GM23338 (cell line): Measurements from ENCODE around the gene DMRT2. TPM values are rescaled to one million over a fixed set of nuclear protein-coding genes. Genes with fewer than 3 reads are reported as not detected.

Experiments used
- ATAC-seq: fragments of 200-7000 bp; cut with Tn5 transposase; 3 replicates; pipeline ENCODE4 v1.9.1; 2020
- DNase-seq: peaks from one replicate; pipeline ENCODE4 v3.0.0-alpha.2; 2015; ENCODE audit warnings: low spot score
- H2AFZ ChIP-seq: fragments of 200-600 bp; sonication (generic); 2 replicates; pipeline ENCODE4 v1.8.0; 2016; ENCODE audit warnings: antibody characterized with exemption, mild to moderate bottlenecking, moderate library complexity
- H3F3A ChIP-seq: fragments of 200-600 bp; sonication (generic); replicated peaks from 2 replicates; pipeline ENCODE4 v1.8.0; 2017; ENCODE audit warnings: antibody characterized with exemption, mixed run types, low read depth
- H3K27ac ChIP-seq: fragments of 200-600 bp; sonication (generic); 2 replicates; pipeline ENCODE4 v1.6.1; 2016; ENCODE audit warnings: low read depth
- H3K27me3 ChIP-seq: fragments of 200-600 bp; sonication (generic); 2 replicates; pipeline ENCODE4 v1.8.0; 2016; ENCODE audit warnings: mild to moderate bottlenecking, mixed run types, moderate library complexity; ENCODE audit not compliant: insufficient read depth
- H3K36me3 ChIP-seq: fragments of 200-600 bp; sonication (generic); 2 replicates; pipeline ENCODE4 v1.8.0; 2016; ENCODE audit warnings: mild to moderate bottlenecking; ENCODE audit not compliant: insufficient read depth
- H3K4me1 ChIP-seq: fragments of 200-600 bp; sonication (generic); 2 replicates; pipeline ENCODE4 v1.8.0; 2016; ENCODE audit warnings: mild to moderate bottlenecking, moderate library complexity; ENCODE audit not compliant: insufficient read depth
- H3K4me2 ChIP-seq: fragments of 200-600 bp; sonication (generic); 2 replicates; pipeline ENCODE4 v1.7.1; 2017; ENCODE audit warnings: mixed run types
- H3K4me3 ChIP-seq: fragments of 200-600 bp; sonication (generic); 2 replicates; pipeline ENCODE4 v1.6.1; 2016; ENCODE audit warnings: mixed run types
- H3K79me2 ChIP-seq: fragments of 200-600 bp; sonication (generic); replicated peaks from 2 replicates; pipeline ENCODE4 v1.8.0; 2017; ENCODE audit warnings: mild to moderate bottlenecking; ENCODE audit not compliant: insufficient read depth
- H3K9me2 ChIP-seq: fragments of 200-600 bp; sonication (generic); 2 replicates; pipeline ENCODE4 v1.8.0; 2017; ENCODE audit not compliant: insufficient read depth
- H4K20me1 ChIP-seq: fragments of 200-600 bp; sonication (generic); replicated peaks from 2 replicates; pipeline ENCODE4 v1.8.0; 2017; ENCODE audit warnings: mild to moderate bottlenecking; ENCODE audit not compliant: insufficient read depth
- H3K27ac Mint-ChIP-seq: 2 replicates; pipeline ENCODE4 v1.8.0; 2020; ENCODE audit warnings: inconsistent platforms, mild to moderate bottlenecking, moderate library complexity, mixed read lengths
- H3K27me3 Mint-ChIP-seq: 3 replicates; pipeline ENCODE4 v1.8.0; 2022; ENCODE audit warnings: low read depth, mild to moderate bottlenecking, moderate library complexity, mixed read lengths, inconsistent platforms; ENCODE audit not compliant: insufficient read depth, poor library complexity
- H3K36me3 Mint-ChIP-seq: 3 replicates; pipeline ENCODE4 v1.8.0; 2021; ENCODE audit warnings: low read depth, mild to moderate bottlenecking, inconsistent platforms, moderate library complexity, mixed read lengths
- H3K4me1 Mint-ChIP-seq: 3 replicates; pipeline ENCODE4 v1.8.0; 2020; ENCODE audit warnings: mild to moderate bottlenecking, inconsistent platforms, mixed read lengths
- H3K4me3 Mint-ChIP-seq: 3 replicates; pipeline ENCODE4 v1.8.0; 2021; ENCODE audit warnings: moderate library complexity, mild to moderate bottlenecking, inconsistent platforms, mixed read lengths
- H3K9me3 Mint-ChIP-seq: 3 replicates; pipeline ENCODE4 v1.8.0; 2020; ENCODE audit warnings: moderate library complexity, mild to moderate bottlenecking, inconsistent platforms, mixed read lengths
- CREB1 ChIP-seq: fragments of 250-450 bp; sonication (Bioruptor Pico); IDR thresholded peaks from 2 replicates; pipeline ENCODE4 v1.5.0; 2020; ENCODE audit warnings: low read depth, mild to moderate bottlenecking, moderate library complexity
- EZH2 ChIP-seq: fragments of 200-600 bp; sonication (generic); IDR thresholded peaks from one replicate; pipeline ENCODE4 v1.8.0; 2017; ENCODE audit warnings: antibody characterized with exemption, mild to moderate bottlenecking, low read depth; ENCODE audit not compliant: unreplicated experiment
- JUNB ChIP-seq: IDR thresholded peaks from one replicate; pipeline ENCODE4 v1.6.1; 2016; ENCODE audit warnings: antibody characterized with exemption; ENCODE audit not compliant: unreplicated experiment
- NANOG ChIP-seq: IDR thresholded peaks from 2 replicates; pipeline ENCODE4 v1.6.1; 2016; ENCODE audit warnings: antibody characterized with exemption, borderline replicate concordance
- STAT1 ChIP-seq: IDR thresholded peaks from one replicate; pipeline ENCODE4 v1.6.1; 2016; ENCODE audit warnings: antibody characterized with exemption; ENCODE audit not compliant: unreplicated experiment
- ZNF331 ChIP-seq: fragments of 250-450 bp; sonication (Bioruptor Pico); IDR thresholded peaks from 2 replicates; pipeline ENCODE4 v1.5.0; 2020; ENCODE audit warnings: low read depth, mild to moderate bottlenecking, moderate library complexity
- polyA plus RNA-seq: library from polyadenylated mRNA; unstranded; fragments of >200 nt; fragmentation: Nextera tagmentation; extraction: Ambion mirVana; gene quantifications from 2 replicates; pipeline ENCODE4 v1.2.1, GENCODE V29; 2016
- total RNA-seq: library from RNA; depleted of rRNA; stranded (reverse); fragments of >200 nt; shearing (Covaris generic); gene quantifications from 2 replicates; pipeline ENCODE4 v1.2.3, GENCODE V29; 2014
- TF ChIP-seq, protein P1 (sequence below): IDR thresholded peaks from one replicate; pipeline ENCODE4 v1.6.1; 2018; ENCODE audit warnings: antibody characterized with exemption; ENCODE audit not compliant: unreplicated experiment
- TF ChIP-seq, protein P2 (sequence below): fragments of 250-450 bp; sonication (Bioruptor Pico); IDR thresholded peaks from 2 replicates; pipeline ENCODE4 v1.5.0; 2020; ENCODE audit warnings: mild to moderate bottlenecking, moderate library complexity
- TF ChIP-seq, protein P3 (sequence below), 2 experiments: fragments of 200-600 bp in 1 of 2; sonication (generic) in 1 of 2; conservative IDR thresholded peaks; 2 replicates each; pipeline versions ENCODE4 v1.5.1 to v1.6.1; 2016 to 2017; ENCODE audit warnings: antibody characterized with exemption in 2 of 2, low read depth in 2 of 2, mild to moderate bottlenecking in 2 of 2, moderate library complexity in 1 of 2

Gene DMRT2
- total and polyA plus RNA-seq, 2 experiments from 2014 or later, result not detected

DNA sequence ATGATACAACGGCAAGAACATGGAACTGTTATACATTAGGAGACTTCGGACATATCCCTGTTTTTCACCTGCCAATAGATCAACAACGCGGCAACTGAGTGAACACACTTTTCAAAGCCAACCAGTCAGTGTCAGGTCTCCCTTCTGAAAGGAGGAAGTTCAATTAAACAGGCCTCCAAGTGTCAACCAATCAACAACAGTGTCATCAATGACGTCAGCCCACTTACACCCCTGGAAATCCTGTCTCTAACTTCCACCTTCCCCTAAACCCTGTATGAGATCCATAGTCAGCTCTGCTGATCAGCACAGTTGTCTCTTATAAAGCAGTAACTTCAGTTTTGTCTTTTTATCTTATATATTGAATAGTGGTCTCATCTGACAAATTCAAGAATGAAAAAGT is 37.1 kb upstream of the DMRT2 start:
- H3K4me1 ChIP-seq, result peaks cover 3% of the 10 kb centered on the region
- H3F3A ChIP-seq, result no peaks in the 10 kb centered on the region
- H3K27ac ChIP-seq, result no peak overlapping the region
- no peak for DNase-seq
- peaks cover 2% of the 10 kb centered on the region for H3K27me3 Mint-ChIP-seq
- H3K27me3 ChIP-seq, result peaks cover 4% of the 10 kb centered on the region; the same call in 1 of the 2 replicates
- H4K20me1 ChIP-seq, result no peaks in the 10 kb centered on the region
- no peaks in the 10 kb centered on the region for H3K9me2 ChIP-seq
- peaks cover 2% of the 10 kb centered on the region; the same call in 2 of the 3 replicates for H3K4me1 Mint-ChIP-seq
- TF ChIP-seq STAT1 (no peak), CREB1 (CRISPR knock-in tag) (peak; percentile 39; the same call in 1 of the 2 replicates)
- no peak overlapping the region for H3K27ac Mint-ChIP-seq
- H3K79me2 ChIP-seq, result no peaks in the 10 kb centered on the region
- no peak overlapping the region for H3K4me3 ChIP-seq
- H3K36me3 Mint-ChIP-seq, result no peaks in the 10 kb centered on the region
- H3K36me3 ChIP-seq, result no peaks in the 10 kb centered on the region
- H3K4me3 Mint-ChIP-seq, result no peak overlapping the region
- no peak for ATAC-seq
- no peaks in the 10 kb centered on the region; the same call in 2 of the 3 replicates for H3K9me3 Mint-ChIP-seq
- H2AFZ ChIP-seq, result no peak overlapping the region
- no peak overlapping the region for H3K4me2 ChIP-seq

DNA sequence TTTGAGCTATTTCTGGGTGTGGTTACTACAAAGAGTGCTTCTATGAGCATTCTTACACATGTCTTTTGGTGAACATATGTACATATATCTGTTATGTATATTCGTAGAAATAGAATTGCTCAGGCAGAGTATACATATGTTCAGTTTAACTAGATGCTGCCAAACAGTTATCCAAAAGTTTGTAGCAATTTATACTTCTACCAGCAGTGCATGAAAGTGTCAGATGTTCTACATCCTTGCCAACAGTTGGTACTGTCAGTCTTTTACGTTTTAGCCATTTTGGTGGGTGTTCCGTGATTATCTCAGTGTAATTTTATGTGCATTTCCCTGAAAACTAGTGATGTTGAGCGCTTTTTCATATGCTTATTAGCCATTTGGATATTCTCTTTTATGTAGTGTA is 35.9 kb upstream of the DMRT2 start:
- no peak for ATAC-seq
- H3K4me1 Mint-ChIP-seq, result peaks cover 2% of the 10 kb centered on the region; the same call in 2 of the 3 replicates
- no peak for TF ChIP-seq EZH2
- TF ChIP-seq, protein P1, sequence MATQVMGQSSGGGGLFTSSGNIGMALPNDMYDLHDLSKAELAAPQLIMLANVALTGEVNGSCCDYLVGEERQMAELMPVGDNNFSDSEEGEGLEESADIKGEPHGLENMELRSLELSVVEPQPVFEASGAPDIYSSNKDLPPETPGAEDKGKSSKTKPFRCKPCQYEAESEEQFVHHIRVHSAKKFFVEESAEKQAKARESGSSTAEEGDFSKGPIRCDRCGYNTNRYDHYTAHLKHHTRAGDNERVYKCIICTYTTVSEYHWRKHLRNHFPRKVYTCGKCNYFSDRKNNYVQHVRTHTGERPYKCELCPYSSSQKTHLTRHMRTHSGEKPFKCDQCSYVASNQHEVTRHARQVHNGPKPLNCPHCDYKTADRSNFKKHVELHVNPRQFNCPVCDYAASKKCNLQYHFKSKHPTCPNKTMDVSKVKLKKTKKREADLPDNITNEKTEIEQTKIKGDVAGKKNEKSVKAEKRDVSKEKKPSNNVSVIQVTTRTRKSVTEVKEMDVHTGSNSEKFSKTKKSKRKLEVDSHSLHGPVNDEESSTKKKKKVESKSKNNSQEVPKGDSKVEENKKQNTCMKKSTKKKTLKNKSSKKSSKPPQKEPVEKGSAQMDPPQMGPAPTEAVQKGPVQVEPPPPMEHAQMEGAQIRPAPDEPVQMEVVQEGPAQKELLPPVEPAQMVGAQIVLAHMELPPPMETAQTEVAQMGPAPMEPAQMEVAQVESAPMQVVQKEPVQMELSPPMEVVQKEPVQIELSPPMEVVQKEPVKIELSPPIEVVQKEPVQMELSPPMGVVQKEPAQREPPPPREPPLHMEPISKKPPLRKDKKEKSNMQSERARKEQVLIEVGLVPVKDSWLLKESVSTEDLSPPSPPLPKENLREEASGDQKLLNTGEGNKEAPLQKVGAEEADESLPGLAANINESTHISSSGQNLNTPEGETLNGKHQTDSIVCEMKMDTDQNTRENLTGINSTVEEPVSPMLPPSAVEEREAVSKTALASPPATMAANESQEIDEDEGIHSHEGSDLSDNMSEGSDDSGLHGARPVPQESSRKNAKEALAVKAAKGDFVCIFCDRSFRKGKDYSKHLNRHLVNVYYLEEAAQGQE, result no peak
- TF ChIP-seq JUNB, result no peak
- TF ChIP-seq, protein P2, sequence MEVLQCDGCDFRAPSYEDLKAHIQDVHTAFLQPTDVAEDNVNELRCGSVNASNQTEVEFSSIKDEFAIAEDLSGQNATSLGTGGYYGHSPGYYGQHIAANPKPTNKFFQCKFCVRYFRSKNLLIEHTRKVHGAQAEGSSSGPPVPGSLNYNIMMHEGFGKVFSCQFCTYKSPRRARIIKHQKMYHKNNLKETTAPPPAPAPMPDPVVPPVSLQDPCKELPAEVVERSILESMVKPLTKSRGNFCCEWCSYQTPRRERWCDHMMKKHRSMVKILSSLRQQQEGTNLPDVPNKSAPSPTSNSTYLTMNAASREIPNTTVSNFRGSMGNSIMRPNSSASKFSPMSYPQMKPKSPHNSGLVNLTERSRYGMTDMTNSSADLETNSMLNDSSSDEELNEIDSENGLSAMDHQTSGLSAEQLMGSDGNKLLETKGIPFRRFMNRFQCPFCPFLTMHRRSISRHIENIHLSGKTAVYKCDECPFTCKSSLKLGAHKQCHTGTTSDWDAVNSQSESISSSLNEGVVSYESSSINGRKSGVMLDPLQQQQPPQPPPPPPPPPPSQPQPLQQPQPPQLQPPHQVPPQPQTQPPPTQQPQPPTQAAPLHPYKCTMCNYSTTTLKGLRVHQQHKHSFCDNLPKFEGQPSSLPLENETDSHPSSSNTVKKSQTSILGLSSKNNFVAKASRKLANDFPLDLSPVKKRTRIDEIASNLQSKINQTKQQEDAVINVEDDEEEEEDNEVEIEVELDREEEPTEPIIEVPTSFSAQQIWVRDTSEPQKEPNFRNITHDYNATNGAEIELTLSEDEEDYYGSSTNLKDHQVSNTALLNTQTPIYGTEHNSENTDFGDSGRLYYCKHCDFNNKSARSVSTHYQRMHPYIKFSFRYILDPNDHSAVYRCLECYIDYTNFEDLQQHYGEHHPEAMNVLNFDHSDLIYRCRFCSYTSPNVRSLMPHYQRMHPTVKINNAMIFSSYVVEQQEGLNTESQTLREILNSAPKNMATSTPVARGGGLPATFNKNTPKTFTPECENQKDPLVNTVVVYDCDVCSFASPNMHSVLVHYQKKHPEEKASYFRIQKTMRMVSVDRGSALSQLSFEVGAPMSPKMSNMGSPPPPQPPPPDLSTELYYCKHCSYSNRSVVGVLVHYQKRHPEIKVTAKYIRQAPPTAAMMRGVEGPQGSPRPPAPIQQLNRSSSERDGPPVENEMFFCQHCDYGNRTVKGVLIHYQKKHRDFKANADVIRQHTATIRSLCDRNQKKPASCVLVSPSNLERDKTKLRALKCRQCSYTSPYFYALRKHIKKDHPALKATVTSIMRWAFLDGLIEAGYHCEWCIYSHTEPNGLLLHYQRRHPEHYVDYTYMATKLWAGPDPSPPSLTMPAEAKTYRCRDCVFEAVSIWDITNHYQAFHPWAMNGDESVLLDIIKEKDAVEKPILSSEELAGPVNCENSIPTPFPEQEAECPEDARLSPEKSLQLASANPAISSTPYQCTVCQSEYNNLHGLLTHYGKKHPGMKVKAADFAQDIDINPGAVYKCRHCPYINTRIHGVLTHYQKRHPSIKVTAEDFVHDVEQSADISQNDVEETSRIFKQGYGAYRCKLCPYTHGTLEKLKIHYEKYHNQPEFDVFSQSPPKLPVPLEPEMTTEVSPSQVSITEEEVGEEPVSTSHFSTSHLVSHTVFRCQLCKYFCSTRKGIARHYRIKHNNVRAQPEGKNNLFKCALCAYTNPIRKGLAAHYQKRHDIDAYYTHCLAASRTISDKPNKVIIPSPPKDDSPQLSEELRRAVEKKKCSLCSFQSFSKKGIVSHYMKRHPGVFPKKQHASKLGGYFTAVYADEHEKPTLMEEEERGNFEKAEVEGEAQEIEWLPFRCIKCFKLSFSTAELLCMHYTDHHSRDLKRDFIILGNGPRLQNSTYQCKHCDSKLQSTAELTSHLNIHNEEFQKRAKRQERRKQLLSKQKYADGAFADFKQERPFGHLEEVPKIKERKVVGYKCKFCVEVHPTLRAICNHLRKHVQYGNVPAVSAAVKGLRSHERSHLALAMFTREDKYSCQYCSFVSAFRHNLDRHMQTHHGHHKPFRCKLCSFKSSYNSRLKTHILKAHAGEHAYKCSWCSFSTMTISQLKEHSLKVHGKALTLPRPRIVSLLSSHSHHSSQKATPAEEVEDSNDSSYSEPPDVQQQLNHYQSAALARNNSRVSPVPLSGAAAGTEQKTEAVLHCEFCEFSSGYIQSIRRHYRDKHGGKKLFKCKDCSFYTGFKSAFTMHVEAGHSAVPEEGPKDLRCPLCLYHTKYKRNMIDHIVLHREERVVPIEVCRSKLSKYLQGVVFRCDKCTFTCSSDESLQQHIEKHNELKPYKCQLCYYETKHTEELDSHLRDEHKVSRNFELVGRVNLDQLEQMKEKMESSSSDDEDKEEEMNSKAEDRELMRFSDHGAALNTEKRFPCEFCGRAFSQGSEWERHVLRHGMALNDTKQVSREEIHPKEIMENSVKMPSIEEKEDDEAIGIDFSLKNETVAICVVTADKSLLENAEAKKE, result no peak
- TF ChIP-seq, protein P3, sequence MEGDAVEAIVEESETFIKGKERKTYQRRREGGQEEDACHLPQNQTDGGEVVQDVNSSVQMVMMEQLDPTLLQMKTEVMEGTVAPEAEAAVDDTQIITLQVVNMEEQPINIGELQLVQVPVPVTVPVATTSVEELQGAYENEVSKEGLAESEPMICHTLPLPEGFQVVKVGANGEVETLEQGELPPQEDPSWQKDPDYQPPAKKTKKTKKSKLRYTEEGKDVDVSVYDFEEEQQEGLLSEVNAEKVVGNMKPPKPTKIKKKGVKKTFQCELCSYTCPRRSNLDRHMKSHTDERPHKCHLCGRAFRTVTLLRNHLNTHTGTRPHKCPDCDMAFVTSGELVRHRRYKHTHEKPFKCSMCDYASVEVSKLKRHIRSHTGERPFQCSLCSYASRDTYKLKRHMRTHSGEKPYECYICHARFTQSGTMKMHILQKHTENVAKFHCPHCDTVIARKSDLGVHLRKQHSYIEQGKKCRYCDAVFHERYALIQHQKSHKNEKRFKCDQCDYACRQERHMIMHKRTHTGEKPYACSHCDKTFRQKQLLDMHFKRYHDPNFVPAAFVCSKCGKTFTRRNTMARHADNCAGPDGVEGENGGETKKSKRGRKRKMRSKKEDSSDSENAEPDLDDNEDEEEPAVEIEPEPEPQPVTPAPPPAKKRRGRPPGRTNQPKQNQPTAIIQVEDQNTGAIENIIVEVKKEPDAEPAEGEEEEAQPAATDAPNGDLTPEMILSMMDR (conservative IDR thresholded peaks at IDR 0.05; ENCODE audit: low read depth in 2 of 2), result no peak
- TF ChIP-seq NANOG, result no peak
- TF ChIP-seq ZNF331 (CRISPR knock-in tag), result no peak
- TF ChIP-seq STAT1, result no peak

More for the DNA sequence above, 35.9 kb upstream of the DMRT2 start:
- Histone ChIP-seq H3K9me2 (no peaks in the 10 kb centered on the region), H3K27ac (no peak overlapping the region), H3K79me2 (no peaks in the 10 kb centered on the region), H3K4me3 (no peak overlapping the region), H3K27me3 (no peaks in the 10 kb centered on the region; the same call in 1 of the 2 replicates), H3F3A (no peaks in the 10 kb centered on the region), H3K4me1 (peaks cover 3% of the 10 kb centered on the region), H2AFZ (no peak overlapping the region), H4K20me1 (no peaks in the 10 kb centered on the region), H3K4me2 (no peak overlapping the region), H3K36me3 (no peaks in the 10 kb centered on the region)
- H3K4me3 Mint-ChIP-seq, result no peak overlapping the region
- DNase-seq, result no peak
- H3K27me3 Mint-ChIP-seq, result peaks cover 4% of the 10 kb centered on the region
- no peak overlapping the region for H3K27ac Mint-ChIP-seq
- no peaks in the 10 kb centered on the region for H3K36me3 Mint-ChIP-seq
- H3K9me3 Mint-ChIP-seq, result no peaks in the 10 kb centered on the region; the same call in 2 of the 3 replicates
